ENCODE data around the gene IFT20.

Gene IFT20

DNA sequence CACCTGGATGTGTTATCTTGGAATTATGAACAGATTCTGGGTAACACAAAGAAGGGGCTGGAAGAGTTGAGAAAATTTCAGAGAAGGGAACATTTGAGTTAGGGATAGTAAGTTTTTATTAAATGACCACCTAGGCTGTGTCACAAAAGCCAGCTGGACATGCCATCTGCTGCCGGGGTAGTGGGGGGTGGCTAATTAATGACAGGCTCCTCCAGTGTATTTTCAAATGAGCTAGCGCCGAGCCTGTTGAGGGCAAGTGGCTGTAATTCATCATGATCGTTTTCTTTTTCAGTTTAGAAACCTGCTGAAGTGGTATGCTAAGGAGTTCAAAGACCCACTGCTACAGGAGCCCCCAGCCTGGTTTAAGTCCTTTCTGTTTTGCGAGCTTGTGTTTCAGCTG lies 10.1 kb downstream of the IFT20 start:
- TF ChIP-seq TAF1 (IDR thresholded peaks at IDR 0.05; ENCODE audit: borderline replicate concordance, insufficient read depth, low read length), result no peak
- TF ChIP-seq SIN3A (IDR thresholded peaks at IDR 0.05; ENCODE audit: borderline replicate concordance, insufficient read depth, low read length), result no peak
- TF ChIP-seq POLR2AphosphoS5 (IDR thresholded peaks at IDR 0.05; ENCODE audit: low read depth, low read length), result no peak
- TF ChIP-seq, protein P1, sequence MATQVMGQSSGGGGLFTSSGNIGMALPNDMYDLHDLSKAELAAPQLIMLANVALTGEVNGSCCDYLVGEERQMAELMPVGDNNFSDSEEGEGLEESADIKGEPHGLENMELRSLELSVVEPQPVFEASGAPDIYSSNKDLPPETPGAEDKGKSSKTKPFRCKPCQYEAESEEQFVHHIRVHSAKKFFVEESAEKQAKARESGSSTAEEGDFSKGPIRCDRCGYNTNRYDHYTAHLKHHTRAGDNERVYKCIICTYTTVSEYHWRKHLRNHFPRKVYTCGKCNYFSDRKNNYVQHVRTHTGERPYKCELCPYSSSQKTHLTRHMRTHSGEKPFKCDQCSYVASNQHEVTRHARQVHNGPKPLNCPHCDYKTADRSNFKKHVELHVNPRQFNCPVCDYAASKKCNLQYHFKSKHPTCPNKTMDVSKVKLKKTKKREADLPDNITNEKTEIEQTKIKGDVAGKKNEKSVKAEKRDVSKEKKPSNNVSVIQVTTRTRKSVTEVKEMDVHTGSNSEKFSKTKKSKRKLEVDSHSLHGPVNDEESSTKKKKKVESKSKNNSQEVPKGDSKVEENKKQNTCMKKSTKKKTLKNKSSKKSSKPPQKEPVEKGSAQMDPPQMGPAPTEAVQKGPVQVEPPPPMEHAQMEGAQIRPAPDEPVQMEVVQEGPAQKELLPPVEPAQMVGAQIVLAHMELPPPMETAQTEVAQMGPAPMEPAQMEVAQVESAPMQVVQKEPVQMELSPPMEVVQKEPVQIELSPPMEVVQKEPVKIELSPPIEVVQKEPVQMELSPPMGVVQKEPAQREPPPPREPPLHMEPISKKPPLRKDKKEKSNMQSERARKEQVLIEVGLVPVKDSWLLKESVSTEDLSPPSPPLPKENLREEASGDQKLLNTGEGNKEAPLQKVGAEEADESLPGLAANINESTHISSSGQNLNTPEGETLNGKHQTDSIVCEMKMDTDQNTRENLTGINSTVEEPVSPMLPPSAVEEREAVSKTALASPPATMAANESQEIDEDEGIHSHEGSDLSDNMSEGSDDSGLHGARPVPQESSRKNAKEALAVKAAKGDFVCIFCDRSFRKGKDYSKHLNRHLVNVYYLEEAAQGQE (IDR thresholded peaks at IDR 0.05; ENCODE audit: insufficient read depth in 1 of 2, low read depth in 2 of 2, low read length in 2 of 2), result no peak
- TF ChIP-seq FOXP2 (optimal IDR thresholded peaks at IDR 0.05; ENCODE audit: borderline replicate concordance, extremely low read depth, extremely low read length, insufficient read depth), result no peak

DNA sequence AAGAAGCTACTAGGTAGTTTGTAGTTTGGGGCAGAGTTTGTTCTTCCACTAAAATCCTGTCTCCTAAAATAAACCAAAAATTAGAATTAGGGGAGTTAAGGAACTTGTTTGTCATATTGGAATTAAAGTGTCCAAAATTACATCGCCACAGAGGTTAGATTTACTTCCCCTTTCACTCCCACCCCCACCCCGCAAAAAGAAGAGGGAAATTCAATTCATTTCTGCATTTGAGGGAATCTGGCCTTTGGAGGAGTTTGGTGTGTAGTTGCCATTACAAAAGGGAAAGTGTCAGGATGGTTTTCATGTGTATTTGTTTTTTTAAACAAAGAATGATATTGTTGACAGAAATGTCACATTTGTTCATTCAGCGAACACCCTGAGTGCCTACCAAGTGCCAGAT lies 10.5 kb downstream of the IFT20 start:
- TF ChIP-seq, protein P1 (IDR thresholded peaks at IDR 0.05; ENCODE audit: insufficient read depth in 1 of 2, low read depth in 2 of 2, low read length in 2 of 2), result no peak

DNA sequence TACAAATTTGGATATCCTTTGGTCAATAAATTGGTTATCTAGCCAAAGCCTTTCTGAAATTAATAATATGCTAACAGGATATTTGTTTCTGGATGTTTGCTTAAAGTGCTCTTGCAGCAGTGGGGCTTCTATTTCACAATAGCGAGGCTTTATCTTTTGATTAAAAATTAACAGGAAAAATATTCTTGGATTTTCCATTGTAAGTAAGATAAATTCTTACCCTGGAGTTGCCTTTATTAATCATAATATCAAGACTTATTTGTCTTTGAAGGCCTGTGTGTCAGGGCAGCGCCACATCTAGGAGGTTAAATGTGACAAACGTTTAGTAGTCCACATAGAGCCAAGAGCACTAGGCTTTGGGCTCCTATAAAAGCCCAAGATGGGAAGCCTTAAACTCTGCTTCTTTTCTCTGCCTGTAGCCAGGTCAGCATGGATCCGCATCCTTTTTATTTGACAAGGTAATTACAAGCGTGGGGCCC lies 11.0 kb downstream of the IFT20 start:
- TF ChIP-seq TAF1 (IDR thresholded peaks at IDR 0.05; ENCODE audit: borderline replicate concordance, insufficient read depth, low read length), result no peak
- TF ChIP-seq, protein P1 (IDR thresholded peaks at IDR 0.05; ENCODE audit: insufficient read depth in 1 of 2, low read depth in 2 of 2, low read length in 2 of 2), result no peak
- no peak for TF ChIP-seq FOXP2 (optimal IDR thresholded peaks at IDR 0.05; ENCODE audit: borderline replicate concordance, extremely low read depth, extremely low read length, insufficient read depth)

DNA sequence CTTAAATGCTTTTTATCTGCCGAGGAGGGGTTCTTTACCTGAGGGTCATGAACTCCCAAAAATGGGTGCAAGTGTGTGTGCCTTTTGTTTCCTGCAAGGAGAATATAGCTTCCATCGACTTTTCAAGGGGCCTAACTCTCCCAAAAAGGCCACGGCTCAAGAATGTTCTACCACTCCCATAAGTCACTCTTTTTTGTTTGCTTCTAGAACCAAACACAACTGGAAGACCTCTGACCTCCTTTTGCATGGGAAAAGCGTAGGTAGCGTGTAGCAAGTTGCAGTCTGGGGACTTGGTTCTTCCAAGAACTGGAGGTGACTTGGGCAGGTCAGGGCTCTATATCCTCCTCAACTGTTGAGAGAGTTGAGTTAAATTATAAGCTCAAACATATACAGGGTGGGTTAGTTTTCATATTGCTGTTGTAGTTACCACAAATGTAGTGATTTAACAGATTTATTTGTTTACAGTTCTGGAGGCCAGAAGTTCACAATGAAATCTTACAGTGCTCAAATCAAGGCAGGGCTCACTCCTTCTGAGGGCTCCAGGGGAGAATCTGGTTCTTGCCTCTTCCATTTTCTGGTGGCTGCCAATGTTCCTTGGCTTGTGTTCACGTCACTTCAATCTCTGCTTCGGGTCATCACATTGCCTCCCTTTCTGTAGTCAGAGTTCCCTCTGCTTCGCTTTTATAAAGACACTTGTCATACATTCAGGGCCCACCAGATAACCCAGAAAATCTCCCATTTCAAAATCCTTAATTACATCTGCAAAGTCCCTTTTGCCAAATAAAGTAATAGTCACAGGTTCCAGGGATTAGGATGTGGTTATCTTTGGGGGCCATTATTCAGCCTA lies 14.8 kb downstream of the IFT20 start:
- no peak for TF ChIP-seq SIN3A (IDR thresholded peaks at IDR 0.05; ENCODE audit: borderline replicate concordance, insufficient read depth, low read length)
- no peak for TF ChIP-seq POLR2AphosphoS5 (IDR thresholded peaks at IDR 0.05; ENCODE audit: low read depth, low read length)
- TF ChIP-seq, protein P1 (IDR thresholded peaks at IDR 0.05; ENCODE audit: insufficient read depth in 1 of 2, low read depth in 2 of 2, low read length in 2 of 2), result no peak
- no peak for TF ChIP-seq FOXP2 (optimal IDR thresholded peaks at IDR 0.05; ENCODE audit: borderline replicate concordance, extremely low read depth, extremely low read length, insufficient read depth)
- TF ChIP-seq TAF1 (IDR thresholded peaks at IDR 0.05; ENCODE audit: borderline replicate concordance, insufficient read depth, low read length), result no peak

DNA sequence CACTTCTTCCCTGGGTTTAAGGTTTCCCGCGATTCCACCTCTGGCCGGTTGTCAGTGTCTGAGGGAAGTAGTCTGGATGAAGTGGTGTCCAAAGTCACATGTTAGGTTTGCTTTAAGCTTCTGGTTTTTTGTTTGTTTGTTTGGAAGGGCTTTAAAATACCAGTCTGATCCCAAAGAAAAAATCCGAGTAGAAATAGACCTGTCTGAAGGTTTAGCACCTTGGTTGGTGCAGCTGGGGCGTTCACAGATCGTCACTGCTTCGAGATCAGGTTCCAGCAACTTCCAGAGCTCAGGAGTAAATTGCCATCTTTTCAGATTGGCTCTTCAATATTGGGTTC lies 15.7 kb downstream of the IFT20 start:
- TF ChIP-seq, protein P1 (IDR thresholded peaks at IDR 0.05; ENCODE audit: insufficient read depth in 1 of 2, low read depth in 2 of 2, low read length in 2 of 2), result no peak
- TF ChIP-seq FOXP2 (optimal IDR thresholded peaks at IDR 0.05; ENCODE audit: borderline replicate concordance, extremely low read depth, extremely low read length, insufficient read depth), result no peak
- no peak for TF ChIP-seq POLR2AphosphoS5 (IDR thresholded peaks at IDR 0.05; ENCODE audit: low read depth, low read length)
- TF ChIP-seq TAF1 (IDR thresholded peaks at IDR 0.05; ENCODE audit: borderline replicate concordance, insufficient read depth, low read length), result no peak
- TF ChIP-seq SIN3A (IDR thresholded peaks at IDR 0.05; ENCODE audit: borderline replicate concordance, insufficient read depth, low read length), result no peak
